Measurements from ENCODE around the gene SNTB2. TPM values are rescaled to one million over a fixed set of nuclear protein-coding genes. Genes with fewer than 3 reads are reported as not detected.

Gene SNTB2
- total and polyA plus RNA-seq, 2 of the 8 experiments (the other 6 are each of a cell fraction or from before 2014, with no cell fraction given): 6.0 to 16.1 TPM

DNA sequence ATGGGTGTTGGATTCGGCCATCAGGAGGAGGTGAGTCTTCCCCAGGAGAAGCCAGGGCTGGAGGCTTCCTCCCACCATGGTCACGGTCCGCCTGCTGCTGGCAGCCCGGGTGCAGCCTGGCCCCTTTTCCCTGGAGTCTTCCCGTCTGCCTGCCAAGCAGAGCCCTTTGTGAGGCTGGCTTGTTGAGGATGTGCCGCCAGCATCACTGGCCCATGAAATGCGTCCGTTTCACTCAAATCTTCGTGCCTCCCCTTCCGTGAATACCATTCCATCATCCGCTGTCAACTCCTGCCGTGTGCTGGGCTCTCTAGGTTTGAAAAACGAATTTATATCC is 133.7 kb downstream of the SNTB2 start (continued):
- no peak for TF ChIP-seq GABPA (IDR thresholded peaks at IDR 0.05; ENCODE audit: borderline replicate concordance, insufficient read depth, low read length)
- TF ChIP-seq HDAC6 (IDR thresholded peaks at IDR 0.05; ENCODE audit: low read depth, low read length): no peak
- TF ChIP-seq TAF7 (optimal IDR thresholded peaks at IDR 0.05; ENCODE audit: borderline replicate concordance, low read depth, low read length): no peak
- no peak for TF ChIP-seq SP1 (IDR thresholded peaks at IDR 0.05; ENCODE audit: low read depth, low read length)
- TF ChIP-seq, protein P1, sequence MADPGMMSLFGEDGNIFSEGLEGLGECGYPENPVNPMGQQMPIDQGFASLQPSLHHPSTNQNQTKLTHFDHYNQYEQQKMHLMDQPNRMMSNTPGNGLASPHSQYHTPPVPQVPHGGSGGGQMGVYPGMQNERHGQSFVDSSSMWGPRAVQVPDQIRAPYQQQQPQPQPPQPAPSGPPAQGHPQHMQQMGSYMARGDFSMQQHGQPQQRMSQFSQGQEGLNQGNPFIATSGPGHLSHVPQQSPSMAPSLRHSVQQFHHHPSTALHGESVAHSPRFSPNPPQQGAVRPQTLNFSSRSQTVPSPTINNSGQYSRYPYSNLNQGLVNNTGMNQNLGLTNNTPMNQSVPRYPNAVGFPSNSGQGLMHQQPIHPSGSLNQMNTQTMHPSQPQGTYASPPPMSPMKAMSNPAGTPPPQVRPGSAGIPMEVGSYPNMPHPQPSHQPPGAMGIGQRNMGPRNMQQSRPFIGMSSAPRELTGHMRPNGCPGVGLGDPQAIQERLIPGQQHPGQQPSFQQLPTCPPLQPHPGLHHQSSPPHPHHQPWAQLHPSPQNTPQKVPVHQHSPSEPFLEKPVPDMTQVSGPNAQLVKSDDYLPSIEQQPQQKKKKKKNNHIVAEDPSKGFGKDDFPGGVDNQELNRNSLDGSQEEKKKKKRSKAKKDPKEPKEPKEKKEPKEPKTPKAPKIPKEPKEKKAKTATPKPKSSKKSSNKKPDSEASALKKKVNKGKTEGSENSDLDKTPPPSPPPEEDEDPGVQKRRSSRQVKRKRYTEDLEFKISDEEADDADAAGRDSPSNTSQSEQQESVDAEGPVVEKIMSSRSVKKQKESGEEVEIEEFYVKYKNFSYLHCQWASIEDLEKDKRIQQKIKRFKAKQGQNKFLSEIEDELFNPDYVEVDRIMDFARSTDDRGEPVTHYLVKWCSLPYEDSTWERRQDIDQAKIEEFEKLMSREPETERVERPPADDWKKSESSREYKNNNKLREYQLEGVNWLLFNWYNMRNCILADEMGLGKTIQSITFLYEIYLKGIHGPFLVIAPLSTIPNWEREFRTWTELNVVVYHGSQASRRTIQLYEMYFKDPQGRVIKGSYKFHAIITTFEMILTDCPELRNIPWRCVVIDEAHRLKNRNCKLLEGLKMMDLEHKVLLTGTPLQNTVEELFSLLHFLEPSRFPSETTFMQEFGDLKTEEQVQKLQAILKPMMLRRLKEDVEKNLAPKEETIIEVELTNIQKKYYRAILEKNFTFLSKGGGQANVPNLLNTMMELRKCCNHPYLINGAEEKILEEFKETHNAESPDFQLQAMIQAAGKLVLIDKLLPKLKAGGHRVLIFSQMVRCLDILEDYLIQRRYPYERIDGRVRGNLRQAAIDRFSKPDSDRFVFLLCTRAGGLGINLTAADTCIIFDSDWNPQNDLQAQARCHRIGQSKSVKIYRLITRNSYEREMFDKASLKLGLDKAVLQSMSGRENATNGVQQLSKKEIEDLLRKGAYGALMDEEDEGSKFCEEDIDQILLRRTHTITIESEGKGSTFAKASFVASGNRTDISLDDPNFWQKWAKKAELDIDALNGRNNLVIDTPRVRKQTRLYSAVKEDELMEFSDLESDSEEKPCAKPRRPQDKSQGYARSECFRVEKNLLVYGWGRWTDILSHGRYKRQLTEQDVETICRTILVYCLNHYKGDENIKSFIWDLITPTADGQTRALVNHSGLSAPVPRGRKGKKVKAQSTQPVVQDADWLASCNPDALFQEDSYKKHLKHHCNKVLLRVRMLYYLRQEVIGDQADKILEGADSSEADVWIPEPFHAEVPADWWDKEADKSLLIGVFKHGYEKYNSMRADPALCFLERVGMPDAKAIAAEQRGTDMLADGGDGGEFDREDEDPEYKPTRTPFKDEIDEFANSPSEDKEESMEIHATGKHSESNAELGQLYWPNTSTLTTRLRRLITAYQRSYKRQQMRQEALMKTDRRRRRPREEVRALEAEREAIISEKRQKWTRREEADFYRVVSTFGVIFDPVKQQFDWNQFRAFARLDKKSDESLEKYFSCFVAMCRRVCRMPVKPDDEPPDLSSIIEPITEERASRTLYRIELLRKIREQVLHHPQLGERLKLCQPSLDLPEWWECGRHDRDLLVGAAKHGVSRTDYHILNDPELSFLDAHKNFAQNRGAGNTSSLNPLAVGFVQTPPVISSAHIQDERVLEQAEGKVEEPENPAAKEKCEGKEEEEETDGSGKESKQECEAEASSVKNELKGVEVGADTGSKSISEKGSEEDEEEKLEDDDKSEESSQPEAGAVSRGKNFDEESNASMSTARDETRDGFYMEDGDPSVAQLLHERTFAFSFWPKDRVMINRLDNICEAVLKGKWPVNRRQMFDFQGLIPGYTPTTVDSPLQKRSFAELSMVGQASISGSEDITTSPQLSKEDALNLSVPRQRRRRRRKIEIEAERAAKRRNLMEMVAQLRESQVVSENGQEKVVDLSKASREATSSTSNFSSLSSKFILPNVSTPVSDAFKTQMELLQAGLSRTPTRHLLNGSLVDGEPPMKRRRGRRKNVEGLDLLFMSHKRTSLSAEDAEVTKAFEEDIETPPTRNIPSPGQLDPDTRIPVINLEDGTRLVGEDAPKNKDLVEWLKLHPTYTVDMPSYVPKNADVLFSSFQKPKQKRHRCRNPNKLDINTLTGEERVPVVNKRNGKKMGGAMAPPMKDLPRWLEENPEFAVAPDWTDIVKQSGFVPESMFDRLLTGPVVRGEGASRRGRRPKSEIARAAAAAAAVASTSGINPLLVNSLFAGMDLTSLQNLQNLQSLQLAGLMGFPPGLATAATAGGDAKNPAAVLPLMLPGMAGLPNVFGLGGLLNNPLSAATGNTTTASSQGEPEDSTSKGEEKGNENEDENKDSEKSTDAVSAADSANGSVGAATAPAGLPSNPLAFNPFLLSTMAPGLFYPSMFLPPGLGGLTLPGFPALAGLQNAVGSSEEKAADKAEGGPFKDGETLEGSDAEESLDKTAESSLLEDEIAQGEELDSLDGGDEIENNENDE (IDR thresholded peaks at IDR 0.05; ENCODE audit: insufficient replicate concordance, low read length): no peak
